Small intestine (tissue), 7 donors: ENCODE results near the gene SRSF6. TPM values are rescaled to one million over a fixed set of nuclear protein-coding genes. Genes with fewer than 3 reads are reported as not detected.

Experiments
- DNase-seq, 2 donors: peaks; one replicate each; pipeline versions ENCODE4 v3.0.0 to v3.0.0-alpha.2; 2013
- FAIRE-seq: peaks from 2 replicates; lab custom pipeline; 2012; peaks lifted over from hg19 to GRCh38; lab: Jason Lieb, UNC
- H3K27ac ChIP-seq, 3 donors: one replicate each; pipeline ENCODE4 v1.5.1; 2013; ENCODE audit warnings: low read length in 2 of 3, mild to moderate bottlenecking in 2 of 3, control low read depth in 1 of 3, inconsistent platforms in 1 of 3, low read depth in 1 of 3, moderate library complexity in 1 of 3
- H3K27me3 ChIP-seq, 3 donors: one replicate each; pipeline ENCODE4 v1.6.1; 2013; ENCODE audit warnings: low read length in 3 of 3, inconsistent platforms in 1 of 3; ENCODE audit not compliant: control insufficient read depth in 3 of 3, insufficient read depth in 3 of 3
- H3K36me3 ChIP-seq, 3 donors: one replicate each; pipeline ENCODE4 v1.6.1; 2013; ENCODE audit warnings: low read length in 3 of 3, inconsistent platforms in 1 of 3, low read depth in 1 of 3, mild to moderate bottlenecking in 1 of 3, moderate library complexity in 1 of 3; ENCODE audit not compliant: control insufficient read depth in 3 of 3, insufficient read depth in 2 of 3
- H3K4me1 ChIP-seq, 3 donors: one replicate each; pipeline ENCODE4 v1.6.1; 2013; ENCODE audit warnings: low read length in 2 of 3, inconsistent platforms in 1 of 3, low read depth in 1 of 3, mild to moderate bottlenecking in 1 of 3, moderate library complexity in 1 of 3; ENCODE audit not compliant: control insufficient read depth in 3 of 3, insufficient read depth in 2 of 3
- H3K4me3 ChIP-seq, 3 donors: one replicate each; pipeline ENCODE4 v1.5.1; 2013; ENCODE audit warnings: low read length in 3 of 3, control low read depth in 1 of 3, inconsistent platforms in 1 of 3, low read depth in 1 of 3, mild to moderate bottlenecking in 1 of 3, moderate library complexity in 1 of 3
- H3K9me3 ChIP-seq, 2 donors: one replicate each; pipeline ENCODE4 v1.6.1; 2013; ENCODE audit warnings: low read depth in 1 of 2, low read length in 1 of 2; ENCODE audit not compliant: control insufficient read depth in 2 of 2, insufficient read depth in 1 of 2
- WGBS, 3 donors: extraction: QIAGEN DNeasy Blood & Tissue Kit; methylation state at CpG; one replicate each; pipeline ENCODE4 v1.1.7; 2013; 5-methylcytosine and 5-hydroxymethylcytosine counted together
- polyA plus RNA-seq, 4 donors: library from polyadenylated mRNA; stranded (reverse) in 3 of 4; unstranded in 1 of 4; fragments of 200-250 nt in 3 of 4; fragments of 120-200 nt in 1 of 4; gene quantifications; one replicate each; pipeline versions ENCODE4 v1.2.1 to v1.2.3, GENCODE V29; 2013
- donor health status: healthy with polysubstance abuse.
- donor health status: control.
- donor health status: control.
- donor health status: Bipolar disorder and iron deficiency.
- donor health status: healthy.

The SRSF6 gene
- polyA plus RNA-seq, 4 donors: 42.4 to 204 (median 73.8) TPM

DNA sequence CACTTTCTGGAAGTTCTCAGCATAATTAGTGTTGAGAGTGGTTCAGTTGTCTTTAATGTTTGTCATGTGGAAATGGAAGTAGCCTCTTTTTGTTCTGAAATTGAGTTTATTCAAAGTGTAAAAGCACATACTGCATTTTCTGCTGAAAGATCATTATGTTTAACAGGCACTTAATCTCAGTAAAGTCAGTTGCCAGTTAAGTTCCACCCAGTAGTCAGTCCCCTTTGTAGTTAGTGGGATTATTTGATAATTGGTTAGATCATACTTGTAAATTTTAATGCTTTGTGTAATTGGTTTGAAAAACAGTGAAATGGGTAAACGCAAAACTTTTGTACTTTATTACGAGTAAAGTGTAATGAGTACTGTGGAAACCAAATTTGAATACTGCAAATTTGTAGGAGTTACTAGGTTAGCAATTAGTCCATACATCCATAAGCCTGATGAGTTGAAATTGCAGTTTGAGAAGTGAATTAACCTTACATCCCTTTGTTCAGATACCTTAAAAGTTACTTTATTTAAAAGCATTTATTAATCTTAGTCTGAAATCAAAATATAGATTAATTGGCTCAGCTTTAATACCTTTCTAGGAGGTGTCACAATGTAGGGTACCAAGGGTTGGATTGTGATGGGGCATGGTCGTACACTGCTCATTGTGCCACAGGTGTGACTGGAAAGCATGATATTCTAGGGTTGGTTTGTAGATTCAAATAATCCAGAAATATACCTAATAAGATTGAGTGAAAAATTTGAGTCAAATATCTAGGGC lies 4.4 kb downstream of the SRSF6 start:
- Histone ChIP-seq H3K9me3 (no peaks in the 10 kb centered on the region), H3K27ac (no peak overlapping the region), H3K4me3 (no peak overlapping the region), H3K36me3 (peaks cover 18 to 32% (median 30%) of the 10 kb centered on the region in 3 donors), H3K27me3 (no peaks in the 10 kb centered on the region), H3K4me1 (peaks cover 3 to 8% (median 3%) of the 10 kb centered on the region in 3 donors)
- 85 to 92% (median 90%) methylated on average over 3 of the region's 3 CpGs for WGBS, 3 donors
- FAIRE-seq (no peak), DNase-seq (no peak)

- 89 to 91% (median 90%) methylated on average over 4 of the region's 4 CpGs for WGBS, 3 donors
- FAIRE-seq: no peak
- Histone ChIP-seq H3K27me3 (no peaks in the 10 kb centered on the region), H3K27ac (no peak overlapping the region), H3K9me3 (no peaks in the 10 kb centered on the region), H3K36me3 (peaks cover 18 to 37% (median 31%) of the 10 kb centered on the region in 3 donors), H3K4me3 (no peak overlapping the region), H3K4me1 (peaks cover 3 to 8% (median 3%) of the 10 kb centered on the region in 3 donors)
- DNase-seq: no peak
Measured at GRCh38 chr20:43462660-43463526, 5.2 kb downstream of the SRSF6 start.

DNA sequence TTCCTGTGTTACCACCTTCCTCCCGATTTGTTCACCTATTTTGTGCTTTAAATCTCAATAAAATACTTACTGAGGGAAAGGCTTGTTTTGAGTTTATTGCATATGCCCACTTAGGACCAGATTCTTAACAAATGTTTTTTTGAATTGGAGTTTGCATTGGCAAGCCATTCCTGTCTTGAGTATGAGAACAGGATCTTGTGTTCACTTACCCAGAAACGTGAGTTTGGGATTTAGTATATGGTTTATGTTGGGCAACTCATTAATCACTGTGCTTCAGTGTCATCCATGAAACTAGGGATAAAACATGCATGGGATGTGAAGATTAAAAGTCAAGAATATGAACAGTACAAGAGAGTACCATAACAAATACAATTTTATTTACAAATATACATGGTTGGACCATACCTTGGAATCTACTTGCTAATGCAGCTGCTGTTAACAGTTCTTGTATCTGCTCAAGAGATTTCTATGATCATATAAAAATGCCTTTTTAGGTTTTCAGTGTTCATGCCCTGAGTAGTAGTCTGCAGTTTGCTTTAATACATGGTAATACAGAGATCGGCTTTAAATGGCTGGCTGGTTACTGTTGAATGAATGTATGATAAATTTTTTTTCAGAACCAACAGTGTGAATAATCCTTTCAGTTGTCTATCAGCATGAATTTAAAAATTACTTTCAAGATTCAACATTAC lies 6.0 kb downstream of the SRSF6 start:
- WGBS, 3 donors: 75 to 79% (median 76%) methylated on average over 3 of the region's 3 CpGs
- Histone ChIP-seq H3K9me3 (no peaks in the 10 kb centered on the region), H3K27me3 (no peaks in the 10 kb centered on the region), H3K36me3 (peaks cover 18 to 37% (median 36%) of the 10 kb centered on the region in 3 donors), H3K4me1 (peaks cover 3 to 8% (median 3%) of the 10 kb centered on the region in 3 donors), H3K27ac (no peak overlapping the region), H3K4me3 (no peak overlapping the region)
- DNase-seq: no peak
- no peak for FAIRE-seq

DNA sequence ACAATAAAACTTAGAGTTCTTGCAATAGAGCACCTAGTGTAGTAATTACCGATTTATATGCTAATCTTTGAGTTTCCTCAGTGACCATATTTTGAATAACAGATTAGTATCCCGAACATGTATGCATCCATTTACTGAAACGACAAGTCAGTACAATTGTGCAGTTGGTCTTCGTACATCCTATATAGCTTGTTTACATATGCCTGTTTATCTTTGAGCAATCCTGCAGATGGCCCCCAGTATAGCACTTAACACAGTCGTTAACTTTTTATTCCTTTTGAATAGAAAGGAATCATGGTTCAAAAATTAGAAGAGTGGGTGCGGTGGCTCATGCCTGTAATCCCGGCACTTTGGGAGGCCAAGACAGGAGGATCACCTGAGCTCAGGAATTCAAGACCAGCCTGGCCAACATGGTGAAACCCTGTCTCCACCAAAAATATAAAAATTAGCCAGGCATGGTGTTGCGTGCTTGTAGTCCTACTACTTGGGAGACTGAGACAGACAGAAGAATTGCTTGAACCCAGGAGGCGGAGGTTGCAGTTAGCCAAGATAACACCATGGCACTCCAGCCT lies 6.6 kb downstream of the SRSF6 start:
- WGBS, 3 donors: 84 to 89% (median 89%) methylated on average over 9 of the region's 9 CpGs
- Histone ChIP-seq H3K4me3 (no peak overlapping the region), H3K4me1 (peaks cover 2 to 5% (median 3%) of the 10 kb centered on the region in 3 donors), H3K36me3 (peaks cover 18 to 38% (median 37%) of the 10 kb centered on the region in 3 donors), H3K27ac (no peak overlapping the region), H3K9me3 (no peaks in the 10 kb centered on the region), H3K27me3 (no peaks in the 10 kb centered on the region)
- FAIRE-seq (no peak), DNase-seq (no peak)

GRCh38 chr20:43465625-43465943 lies 7.9 kb downstream of the SRSF6 start:
- Histone ChIP-seq H3K27ac (no peak overlapping the region), H3K36me3 (peaks cover 13 to 33% (median 29%) of the 10 kb centered on the region in 3 donors), H3K4me1 (peaks cover 0 to 5% (median 0%) of the 10 kb centered on the region in 3 donors), H3K27me3 (no peaks in the 10 kb centered on the region), H3K4me3 (no peak overlapping the region), H3K9me3 (no peaks in the 10 kb centered on the region)
- no peak for DNase-seq
- FAIRE-seq: no peak
- 98 to 100% (median 100%) methylated on average over 2 of the region's 2 CpGs for WGBS, 3 donors

- DNase-seq: no peak
- Histone ChIP-seq H3K9me3 (no peaks in the 10 kb centered on the region), H3K27ac (no peak overlapping the region), H3K27me3 (no peaks in the 10 kb centered on the region), H3K4me3 (no peak overlapping the region), H3K36me3 (peaks cover 9 to 32% (median 21%) of the 10 kb centered on the region in 3 donors), H3K4me1 (peaks cover 0 to under 1% (median 0%) of the 10 kb centered on the region in 3 donors)
- 92 to 100% (median 94%) methylated on average over 1 of the region's 1 CpG for WGBS, 3 donors
- FAIRE-seq: no peak
Measured at GRCh38 chr20:43467589-43467988, 9.9 kb downstream of the SRSF6 start.

GRCh38 chr20:43472671-43473380 lies 15.1 kb downstream of the SRSF6 start:
- FAIRE-seq: no peak
- no peaks in the 10 kb centered on the region for H3K27me3 ChIP-seq
- no peaks in the 10 kb centered on the region for H3K9me3 ChIP-seq
- WGBS, 3 donors: 67 to 73% (median 67%) methylated on average over 11 of the region's 11 CpGs
- H3K36me3 ChIP-seq: peaks cover 0 to 13% (median 2%) of the 10 kb centered on the region in 3 donors
- no peak for DNase-seq
- H3K4me3 ChIP-seq: no peak overlapping the region
- H3K4me1 ChIP-seq: peaks cover 0 to 2% (median 0%) of the 10 kb centered on the region in 3 donors
- H3K27ac ChIP-seq: no peak overlapping the region
